Ureter (tissue), 1 donor: ENCODE measurements around the gene GALNT18. TPM values are rescaled to one million over a fixed set of nuclear protein-coding genes. Genes with fewer than 3 reads are reported as not detected.
"Not testable (repeated sequence)": the region's sequence is repeated elsewhere in the genome, so short reads cannot be mapped to it uniquely, and the experiment has no call there.

ENCODE experiments used
- DNase-seq: peaks from one replicate; pipeline ENCODE4 v3.0.0-alpha.2; 2020; ENCODE audit warnings: low spot score
- total RNA-seq: library from RNA; stranded (reverse); gene quantifications from one replicate; pipeline ENCODE4 v1.2.4, GENCODE V29; 2023
- donor health status: DM: yes; HTN: yes; CAD: no.

The GALNT18 gene
- total RNA-seq, 1 donor from 2014 or later = 13.3 TPM

DNA sequence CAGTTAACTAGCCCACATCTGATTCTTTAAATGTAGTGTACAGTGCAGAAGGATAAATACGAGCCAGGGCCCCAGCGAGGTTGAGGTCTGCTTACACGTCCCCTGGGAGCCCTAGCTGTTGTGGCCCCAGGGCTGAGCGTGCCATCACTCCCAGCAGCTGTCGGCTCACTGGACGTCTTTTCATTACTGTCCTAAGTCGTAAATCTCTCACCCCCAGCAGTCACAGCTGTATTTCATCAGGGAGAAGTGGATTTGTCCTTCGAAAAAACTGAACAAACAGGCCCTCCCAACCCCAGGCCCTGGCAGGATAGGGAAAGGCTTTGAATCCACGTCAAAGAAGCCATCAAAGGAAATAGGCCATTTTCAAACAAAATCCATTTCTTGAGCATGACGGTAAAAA lies 158.4 kb downstream of the GALNT18 start:
- DNase-seq = no peak

DNA sequence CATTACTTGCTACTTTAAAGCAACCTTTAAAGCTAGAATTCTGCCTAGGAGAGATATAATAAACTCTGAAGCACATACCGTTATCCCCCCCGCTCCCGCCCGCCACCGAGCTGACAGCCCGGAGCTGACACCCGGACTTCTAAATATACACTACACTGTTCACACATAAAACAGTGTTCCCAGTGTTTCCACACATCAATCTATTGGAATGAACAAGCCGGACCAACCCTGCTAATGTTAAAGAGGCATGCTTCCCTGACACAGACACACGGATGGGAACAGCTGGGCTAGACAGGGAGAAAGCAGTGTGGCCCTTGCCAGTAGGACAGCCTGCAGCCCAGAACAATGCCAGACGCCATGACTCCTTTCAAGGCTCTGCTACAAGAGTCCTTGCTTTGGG lies 160.3 kb downstream of the GALNT18 start:
- DNase-seq = no peak

DNA sequence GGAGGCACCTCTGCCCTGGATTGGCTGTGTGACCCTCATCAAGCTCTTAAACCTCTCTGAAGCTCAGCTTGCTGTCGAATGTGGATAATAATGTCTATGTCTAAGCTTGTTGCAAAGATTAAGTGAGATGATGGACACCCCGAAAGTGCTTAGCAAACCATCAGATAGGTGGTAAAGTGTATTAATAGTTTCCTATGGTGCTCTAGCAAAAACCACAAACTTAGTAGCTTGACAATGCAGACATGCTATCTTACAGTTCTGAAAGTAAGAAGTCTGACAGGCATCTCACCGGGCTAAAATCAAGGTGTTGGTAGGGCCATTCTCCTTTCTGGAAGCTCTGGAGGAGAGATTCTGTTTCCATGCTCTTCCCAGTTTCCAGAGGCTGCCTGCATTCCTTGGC lies 162.2 kb downstream of the GALNT18 start:
- DNase-seq = no peak

- no peak for DNase-seq
These were observed 163.3 kb downstream of the GALNT18 start for GRCh38 chr11:11458485-11458884.

- no peak for DNase-seq
These were observed 163.8 kb downstream of the GALNT18 start for GRCh38 chr11:11458001-11458400.

GRCh38 chr11:11456866-11457265 lies 164.9 kb downstream of the GALNT18 start:
- no peak for DNase-seq

DNA sequence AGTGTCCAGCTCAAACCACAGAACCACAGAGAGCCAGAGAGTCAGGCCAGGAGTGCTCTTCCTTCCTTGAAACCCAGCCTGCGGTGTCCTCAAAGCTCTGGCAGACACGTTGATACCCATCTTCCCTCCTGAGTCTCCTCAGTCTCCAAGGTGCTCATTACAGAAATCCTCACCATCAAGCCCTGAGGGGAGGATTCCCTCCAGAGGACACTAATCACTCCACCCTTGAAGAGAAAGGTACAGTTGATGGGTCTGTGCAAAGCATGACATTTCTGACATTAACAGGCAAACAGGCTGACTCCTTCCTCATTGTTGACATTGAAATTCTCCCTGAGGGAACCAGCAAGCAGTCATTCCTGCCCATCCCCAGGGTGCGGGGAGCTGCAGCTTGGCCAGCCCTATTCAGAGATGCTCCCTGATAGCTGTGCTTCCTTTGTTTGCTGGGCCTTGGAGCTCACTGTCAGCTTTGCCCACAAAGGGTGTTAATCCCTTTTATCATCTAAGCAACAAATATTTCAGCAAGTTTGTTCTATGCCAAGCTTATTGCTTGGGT lies 167.1 kb downstream of the GALNT18 start:
- no peak for DNase-seq

DNA sequence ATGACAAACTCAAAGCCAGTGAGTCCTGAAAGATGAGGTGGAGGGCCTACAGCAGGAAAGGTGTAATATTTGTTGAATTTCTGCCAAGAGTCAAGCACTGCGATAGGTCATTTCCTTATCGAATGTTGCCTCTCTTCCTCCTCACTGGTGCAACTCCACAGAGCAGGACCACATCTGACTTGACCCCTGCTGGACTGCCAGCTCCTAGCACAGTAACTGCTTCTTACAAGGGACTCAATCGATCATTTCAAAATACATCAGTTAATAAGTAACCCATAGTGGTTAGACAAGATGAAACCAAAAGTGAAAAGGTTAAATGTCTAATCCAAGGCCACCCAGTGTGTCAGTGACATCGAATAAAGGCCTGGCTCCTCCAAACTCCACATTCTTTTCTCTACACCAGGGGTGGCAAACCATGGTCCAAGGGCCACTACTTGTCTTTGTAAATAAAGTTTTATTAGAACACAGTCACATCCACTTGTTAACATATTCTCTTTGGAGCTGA lies 170.3 kb downstream of the GALNT18 start:
- DNase-seq = no peak

- DNase-seq = no peak
These were observed 171.0 kb downstream of the GALNT18 start for GRCh38 chr11:11450744-11451362.

DNA sequence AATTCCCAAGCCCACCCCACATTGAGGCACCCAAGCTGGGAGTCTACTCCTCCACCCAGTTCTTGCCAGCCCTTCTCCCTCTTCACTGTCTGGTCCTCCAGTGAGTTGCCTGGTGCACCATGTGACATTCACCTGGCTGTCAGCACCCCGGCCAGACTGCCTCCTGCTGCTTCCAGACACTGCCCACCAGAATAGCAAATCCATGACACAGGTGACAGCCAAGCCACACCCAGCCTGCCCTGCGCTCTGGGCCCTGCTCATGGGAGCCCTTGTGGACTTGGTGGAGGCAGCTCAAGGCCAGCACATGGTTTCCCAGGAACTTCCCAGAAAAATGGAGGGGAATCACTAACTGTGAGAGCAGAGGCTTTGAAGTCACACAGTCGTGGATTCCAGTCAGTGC lies 172.5 kb downstream of the GALNT18 start:
- no peak for DNase-seq

DNA sequence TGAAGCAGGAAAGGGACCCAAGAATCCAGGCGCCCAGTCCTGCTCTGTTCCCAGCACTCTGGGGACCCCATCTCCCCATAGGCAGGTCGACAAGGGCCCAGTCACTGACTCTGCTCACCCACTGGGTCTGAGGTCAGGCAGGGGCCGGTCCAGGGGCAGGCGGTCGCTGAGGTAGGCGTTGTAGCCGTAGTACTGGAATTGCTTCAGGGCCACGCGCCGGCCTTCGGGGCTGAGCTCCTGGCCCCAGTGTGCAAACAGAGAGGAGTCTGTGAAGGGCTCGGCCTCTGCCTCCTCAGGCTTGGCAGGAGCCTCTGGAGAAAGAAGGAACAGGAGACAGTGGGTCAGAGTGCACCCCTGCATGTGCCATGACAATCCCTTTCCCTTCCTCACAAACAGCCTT lies 173.2 kb downstream of the GALNT18 start:
- no peak for DNase-seq

GRCh38 chr11:11447601-11448000 lies 174.2 kb downstream of the GALNT18 start:
- not testable (repeated sequence) for DNase-seq

DNA sequence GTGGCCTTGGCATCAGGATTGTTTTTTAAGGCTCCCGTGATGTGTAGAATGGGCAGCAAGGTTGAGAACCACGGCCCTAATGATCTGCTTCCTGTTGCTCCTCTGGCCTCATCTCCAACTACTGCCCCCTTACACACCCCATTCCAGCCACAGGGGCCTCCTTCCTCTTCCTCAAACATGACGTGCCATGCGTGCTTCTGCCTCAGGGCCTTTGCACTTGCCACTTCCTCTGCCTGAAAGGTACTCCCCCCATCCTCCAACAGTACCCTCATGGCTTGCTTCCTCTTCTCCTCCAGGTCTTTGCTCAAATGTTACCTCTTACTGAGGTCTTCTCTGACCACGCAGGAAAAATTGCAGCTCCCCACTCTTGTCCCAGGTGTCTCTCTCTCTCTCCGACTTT lies 174.8 kb downstream of the GALNT18 start:
- no peak for DNase-seq

DNA sequence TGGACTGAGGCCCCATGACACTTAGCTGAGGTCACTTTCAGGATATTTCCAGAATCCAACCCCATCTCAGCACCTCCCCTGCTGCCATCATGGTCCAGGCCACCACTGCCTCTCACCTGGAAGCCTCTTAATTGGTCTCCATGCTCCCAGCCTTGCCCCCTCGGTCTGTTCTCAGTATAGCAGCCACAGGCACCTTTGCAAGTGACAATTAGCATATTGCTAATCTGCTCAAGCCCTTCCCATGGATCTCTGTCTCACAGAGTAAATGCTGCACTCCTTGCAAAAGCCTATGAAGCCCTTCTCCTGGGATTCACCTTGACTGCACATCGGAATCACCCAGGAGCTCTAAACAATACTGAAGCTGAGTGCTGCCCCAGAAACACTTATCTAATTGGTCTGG lies 175.2 kb downstream of the GALNT18 start:
- no peak for DNase-seq

DNA sequence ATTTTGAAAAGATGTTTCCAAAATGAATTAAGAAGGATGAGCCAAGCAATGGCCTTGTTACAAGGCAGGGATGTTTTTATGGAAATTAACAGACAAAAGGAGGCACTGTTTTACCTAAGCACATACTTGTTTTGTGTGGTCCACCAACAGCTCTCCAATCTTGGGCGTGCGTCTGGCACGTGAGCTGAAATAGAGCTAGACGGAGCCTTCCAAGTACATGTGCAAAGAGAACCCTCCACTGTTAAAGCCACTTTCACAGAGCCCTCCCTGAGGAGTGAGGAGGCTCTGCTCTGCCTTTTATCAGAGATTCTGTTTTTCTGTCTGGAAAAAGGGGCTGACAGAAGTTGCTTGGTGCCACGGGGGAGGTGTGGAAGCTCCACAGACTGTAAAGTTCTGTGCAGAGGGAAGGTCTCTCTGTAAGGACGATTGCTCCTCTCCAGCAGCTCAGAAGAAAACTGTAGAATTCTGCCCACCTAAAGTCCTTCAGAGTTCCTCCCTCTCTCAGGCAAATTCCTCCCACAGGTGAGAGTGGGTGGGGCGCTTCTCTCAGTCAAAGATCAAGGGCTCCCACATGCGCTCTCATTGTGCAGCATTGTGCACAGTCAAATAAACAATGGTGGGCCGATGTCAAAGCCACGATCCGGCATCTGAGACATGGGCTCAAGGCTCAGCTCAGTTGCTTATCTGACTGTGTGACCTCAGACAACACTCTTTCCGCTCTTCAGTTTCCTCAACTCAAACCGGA lies 176.2 kb downstream of the GALNT18 start:
- DNase-seq = no peak

GRCh38 chr11:11444804-11445131 lies 177.0 kb downstream of the GALNT18 start:
- no peak for DNase-seq

- DNase-seq = no peak
These were observed 177.6 kb downstream of the GALNT18 start for GRCh38 chr11:11444027-11444803.

GRCh38 chr11:11442791-11443190 lies 179.0 kb downstream of the GALNT18 start:
- DNase-seq = no peak

DNA sequence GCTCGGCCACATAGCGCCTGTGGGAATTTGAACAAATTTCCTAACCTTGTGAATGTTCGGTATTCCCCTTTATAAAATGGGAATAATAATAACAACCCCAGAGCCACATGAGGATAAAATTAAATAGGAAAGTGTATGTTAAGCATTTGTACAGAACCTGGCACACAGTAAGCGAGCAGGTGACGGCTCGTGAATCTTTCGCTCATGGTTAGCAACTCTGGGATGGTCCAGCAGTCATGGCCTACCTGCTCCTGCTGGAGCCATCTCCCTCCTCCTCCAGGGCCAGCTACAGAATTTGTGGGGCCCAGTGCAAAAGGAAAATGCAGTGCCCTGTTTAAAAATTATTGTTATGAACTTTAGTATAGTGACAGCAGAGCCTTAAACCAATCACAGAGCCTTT lies 180.3 kb downstream of the GALNT18 start:
- no peak for DNase-seq

GRCh38 chr11:11441091-11441490 lies 180.7 kb downstream of the GALNT18 start:
- no peak for DNase-seq

- no peak for DNase-seq
These were observed 181.7 kb downstream of the GALNT18 start for GRCh38 chr11:11440144-11440543.

GRCh38 chr11:11439591-11439990 lies 182.2 kb downstream of the GALNT18 start:
- no peak for DNase-seq
